GM21723 (cell line): ENCODE results near the gene C19orf33.

Experiments
- ATAC-seq: cut with Tn5 transposase; IDR thresholded peaks from one replicate; pipeline ENCODE4 v1.9.1; 2021; ENCODE audit warnings: mild to moderate bottlenecking, moderate library complexity; ENCODE audit not compliant: unreplicated experiment

The C19orf33 gene

GRCh38 chr19:38308006-38308766 is 4.1 kb downstream of the C19orf33 start:
- no peak for ATAC-seq

DNA sequence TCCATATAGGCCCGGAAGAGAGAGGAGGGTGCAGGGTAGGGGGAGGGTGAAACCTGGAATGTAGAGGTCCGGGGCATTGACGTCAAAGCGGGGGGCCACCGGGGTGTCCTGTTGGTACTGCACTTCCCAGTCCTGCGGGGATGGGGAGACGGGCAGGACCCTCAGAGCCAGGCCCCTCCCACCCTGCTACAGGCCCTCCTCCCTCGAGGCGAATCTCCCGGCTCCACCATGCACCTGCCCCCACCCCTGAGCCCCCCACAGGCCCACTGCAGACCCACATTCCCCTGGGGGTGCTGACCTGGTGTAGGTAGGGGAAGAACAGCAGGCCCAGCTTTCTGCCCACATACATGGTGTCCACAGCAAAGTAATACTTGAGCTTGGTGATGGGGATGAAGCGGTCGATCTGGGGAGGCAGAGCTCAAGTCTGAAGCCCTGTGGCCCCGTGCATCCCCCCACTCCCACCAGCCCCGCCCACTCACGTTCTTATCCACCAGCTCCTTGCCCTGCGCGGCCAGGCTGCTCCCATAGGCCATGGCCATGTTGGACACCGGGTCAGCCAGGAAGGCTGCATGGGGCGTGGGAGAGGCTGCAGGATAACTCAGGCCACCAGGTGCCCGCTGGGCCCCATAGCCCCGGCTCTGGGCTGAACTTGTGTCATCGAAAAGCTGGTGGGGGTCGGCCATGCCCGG is 5.0 kb downstream of the C19orf33 start:
- no peak for ATAC-seq

DNA sequence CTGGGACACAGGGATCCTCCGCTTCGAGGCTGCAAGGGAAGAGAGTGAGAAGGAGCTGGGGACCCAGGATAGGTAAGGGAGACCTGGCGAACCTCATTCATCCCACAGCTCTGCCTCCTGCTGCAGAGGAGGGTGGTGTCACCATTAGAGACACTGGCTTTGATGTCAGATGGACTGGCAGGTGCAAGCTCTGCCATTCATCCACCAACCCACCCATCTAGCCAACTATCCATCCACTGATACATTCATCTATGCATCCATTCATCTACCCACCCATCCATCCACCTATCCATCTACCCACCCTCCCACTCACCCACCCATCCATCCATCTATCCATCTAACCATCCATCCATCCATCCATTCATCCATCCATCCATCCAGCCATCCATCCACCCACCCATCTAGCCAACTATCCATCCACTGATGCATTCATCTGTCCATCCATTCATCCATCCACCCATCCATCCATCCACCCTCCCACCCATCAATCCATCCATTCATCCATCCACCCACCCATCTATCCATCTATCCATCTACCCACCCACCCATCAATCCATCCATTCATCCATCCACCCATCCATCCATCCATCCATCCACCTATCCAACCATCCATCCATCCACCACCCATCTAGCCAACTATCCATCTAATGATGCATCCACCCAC is 5.7 kb downstream of the C19orf33 start:
- ATAC-seq, result no peak

GRCh38 chr19:38310279-38310670 is 6.2 kb downstream of the C19orf33 start:
- no peak for ATAC-seq

DNA sequence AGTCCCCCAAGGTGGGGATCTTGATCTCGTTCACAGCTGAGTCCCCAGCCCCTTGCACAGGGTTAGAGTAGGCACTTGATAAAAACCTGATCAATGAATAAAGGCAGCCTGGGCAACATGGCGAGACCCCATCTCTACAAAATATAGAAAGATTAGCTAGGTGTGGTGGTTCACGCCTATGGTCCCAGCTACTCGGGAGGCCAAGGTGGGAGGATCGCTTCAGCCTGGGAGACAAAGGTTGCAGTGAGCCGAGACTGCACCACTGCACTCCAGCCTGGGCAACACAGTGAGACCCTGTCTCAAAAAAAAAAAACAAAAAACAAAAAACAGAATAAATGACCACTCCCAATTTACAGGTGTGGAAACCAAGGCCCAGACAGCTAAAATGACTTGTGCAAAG is 6.9 kb downstream of the C19orf33 start:
- ATAC-seq, result no peak

DNA sequence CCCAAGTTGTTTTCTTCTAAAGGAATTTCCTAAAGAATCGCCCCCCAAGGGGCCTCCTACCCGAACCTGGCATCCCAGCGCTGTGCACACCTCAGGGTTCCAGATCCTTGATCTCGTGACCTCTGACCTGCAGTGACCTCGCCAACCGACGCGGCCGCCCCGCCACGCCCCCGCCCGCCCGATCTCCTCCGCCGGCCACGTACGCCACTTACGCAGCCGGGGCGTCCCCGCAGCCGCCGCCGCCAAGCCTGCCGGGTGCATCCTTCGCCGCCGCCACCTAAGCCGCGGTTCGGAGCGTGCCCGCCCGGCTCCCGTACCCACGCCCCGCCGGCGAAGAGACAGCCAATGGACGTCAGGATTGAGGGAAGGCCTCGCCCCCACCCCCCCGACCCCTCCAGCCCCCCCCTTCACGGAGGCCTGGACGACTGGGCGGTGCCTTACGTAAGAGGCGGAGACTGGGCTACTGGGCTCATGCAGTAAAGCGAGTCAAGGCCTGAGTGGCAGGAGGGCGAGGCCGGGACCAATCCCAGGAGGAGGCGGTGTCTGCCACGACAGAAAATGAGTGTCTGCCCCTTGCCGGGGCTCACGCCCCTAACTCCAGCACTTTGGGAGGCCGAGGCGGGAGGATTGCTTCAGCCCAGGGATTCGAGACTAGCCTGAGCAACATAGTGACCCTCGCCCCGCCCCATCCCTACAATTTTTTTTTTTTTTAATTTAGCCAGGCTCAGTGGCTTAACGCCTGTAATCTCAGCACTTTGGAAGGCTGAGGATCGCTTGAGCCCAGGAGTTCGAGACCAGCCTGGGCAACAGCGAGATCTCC is 11.8 kb downstream of the C19orf33 start, which contains the start of gene YIF1B:
YIF1B (minus strand) TSS at position 291 of the 820 bp plus-strand sequence; CDS start at position 261, 30 bp downstream.
- peak; percentile 81 for ATAC-seq

- ATAC-seq, result peak; percentile 6
These were observed 12.5 kb downstream of the C19orf33 start for GRCh38 chr19:38316477-38317067.

- ATAC-seq, result no peak
These were observed 13.1 kb downstream of the C19orf33 start for GRCh38 chr19:38317104-38317612.

DNA sequence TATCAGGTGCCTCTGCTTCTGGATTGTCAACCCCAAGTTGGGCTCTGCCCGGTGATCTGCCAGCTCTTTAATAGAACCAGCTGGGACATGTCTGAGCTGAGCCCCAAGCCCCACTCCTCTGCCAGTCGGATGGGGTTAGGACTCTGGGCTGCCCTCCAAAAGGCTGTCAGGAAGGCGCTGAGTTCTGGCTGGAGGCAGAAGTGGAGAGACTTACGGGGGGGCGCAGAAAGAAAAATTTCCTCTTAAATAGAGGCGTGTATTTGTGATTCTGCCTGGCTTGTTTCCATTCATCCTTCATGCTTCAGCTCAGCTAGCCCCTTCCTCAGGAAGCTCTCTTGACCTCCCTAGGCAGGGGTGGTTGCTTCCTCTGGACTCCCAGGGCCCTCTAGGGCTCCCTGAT is 14.6 kb downstream of the C19orf33 start:
- no peak for ATAC-seq

DNA sequence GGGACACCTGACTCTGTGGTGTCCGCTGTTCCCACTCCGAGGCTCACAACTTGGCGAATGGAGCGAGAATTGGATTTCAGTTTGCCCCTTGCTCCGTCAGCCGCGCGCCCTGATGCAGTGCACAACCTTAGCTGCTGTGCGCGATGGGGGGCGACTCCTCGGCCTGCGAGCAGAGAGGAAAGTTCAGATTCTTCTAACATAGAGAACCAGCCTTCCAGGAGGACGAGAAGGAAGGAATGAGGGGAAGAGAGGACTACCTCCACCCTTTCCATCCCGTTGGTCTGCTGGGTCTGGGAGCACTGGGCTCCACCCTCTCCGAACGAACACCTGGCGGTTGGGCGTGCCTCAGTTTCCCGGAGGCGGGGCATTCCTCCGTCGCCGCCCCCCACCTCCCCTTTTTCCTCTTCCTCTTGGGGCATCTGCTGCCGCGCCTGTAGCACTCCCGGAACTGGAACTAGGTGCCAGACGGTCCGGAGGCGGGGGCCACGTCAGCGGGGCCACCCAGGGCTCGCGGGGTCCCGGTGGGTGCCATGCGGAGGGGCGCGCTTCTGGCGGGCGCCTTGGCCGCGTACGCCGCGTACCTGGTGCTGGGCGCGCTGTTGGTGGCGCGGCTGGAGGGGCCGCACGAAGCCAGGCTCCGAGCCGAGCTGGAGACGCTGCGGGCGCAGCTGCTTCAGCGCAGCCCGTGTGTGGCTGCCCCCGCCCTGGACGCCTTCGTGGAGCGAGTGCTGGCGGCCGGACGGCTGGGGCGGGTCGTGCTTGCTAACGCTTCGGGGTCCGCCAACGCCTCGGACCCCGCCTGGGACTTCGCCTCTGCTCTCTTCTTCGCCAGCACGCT is 15.6 kb downstream of the C19orf33 start, which contains the start of gene KCNK6:
KCNK6 (plus strand) TSS at position 425 of the 838 bp plus-strand sequence; CDS start at position 531, 106 bp downstream.
- ATAC-seq, result no peak

DNA sequence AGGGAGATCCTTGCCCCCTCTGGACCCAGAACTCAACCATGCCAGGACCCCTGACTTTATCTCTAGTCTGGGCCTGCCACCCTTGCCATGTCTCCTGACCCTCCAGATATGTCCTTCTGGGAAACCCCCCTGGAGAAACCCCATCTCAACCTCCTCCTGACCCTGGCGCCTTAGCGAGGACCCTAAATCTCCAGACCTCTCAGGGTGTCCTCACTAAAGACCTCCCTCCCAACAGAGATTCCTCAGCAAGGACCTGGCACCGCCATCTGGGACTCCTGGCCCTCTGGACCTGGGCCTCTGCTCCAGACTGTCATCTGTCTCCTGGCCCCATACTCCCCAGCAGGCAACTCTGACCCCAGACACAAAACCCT is 16.9 kb downstream of the C19orf33 start:
- ATAC-seq, result no peak

GRCh38 chr19:38321646-38322196 is 17.7 kb downstream of the C19orf33 start:
- no peak for ATAC-seq

DNA sequence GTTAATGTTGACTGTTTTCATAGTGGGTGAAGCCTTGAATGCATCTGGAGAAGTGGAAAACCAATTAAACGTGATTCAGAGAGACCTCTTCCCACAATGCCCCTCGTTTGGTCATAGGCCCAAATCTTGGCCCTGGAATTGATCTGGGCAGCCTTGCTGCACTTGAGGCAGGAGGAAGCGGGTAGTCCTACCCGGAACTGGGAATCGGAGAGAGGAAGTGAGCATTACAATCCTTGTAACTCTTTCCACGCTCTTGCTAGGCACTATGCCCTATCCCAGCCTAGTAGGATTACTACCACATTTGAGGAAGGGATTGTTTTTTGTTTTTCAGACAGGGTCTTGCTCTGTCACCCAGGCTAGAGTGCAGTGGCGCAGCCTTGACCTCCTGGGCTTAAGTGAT is 19.2 kb downstream of the C19orf33 start:
- ATAC-seq, result no peak

DNA sequence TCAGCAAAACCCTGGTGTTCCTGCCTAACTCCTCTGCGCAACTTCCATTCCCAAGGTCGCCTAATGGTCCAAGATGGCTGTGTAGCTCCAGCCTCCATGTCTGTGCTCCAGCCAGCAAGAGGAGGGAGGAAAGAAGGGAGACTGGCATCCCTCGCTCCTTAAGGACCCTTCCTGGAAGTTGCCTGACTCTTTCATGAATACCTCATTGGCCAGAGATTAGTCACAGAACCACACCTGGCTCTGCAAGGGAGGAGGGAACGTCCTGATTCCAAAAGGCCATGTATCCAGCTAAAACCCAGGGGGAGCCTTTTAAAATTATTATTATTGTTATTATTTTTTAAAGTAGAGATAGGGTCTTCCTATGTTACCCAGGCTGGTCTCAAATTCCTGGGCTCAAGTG is 20.4 kb downstream of the C19orf33 start:
- no peak for ATAC-seq

DNA sequence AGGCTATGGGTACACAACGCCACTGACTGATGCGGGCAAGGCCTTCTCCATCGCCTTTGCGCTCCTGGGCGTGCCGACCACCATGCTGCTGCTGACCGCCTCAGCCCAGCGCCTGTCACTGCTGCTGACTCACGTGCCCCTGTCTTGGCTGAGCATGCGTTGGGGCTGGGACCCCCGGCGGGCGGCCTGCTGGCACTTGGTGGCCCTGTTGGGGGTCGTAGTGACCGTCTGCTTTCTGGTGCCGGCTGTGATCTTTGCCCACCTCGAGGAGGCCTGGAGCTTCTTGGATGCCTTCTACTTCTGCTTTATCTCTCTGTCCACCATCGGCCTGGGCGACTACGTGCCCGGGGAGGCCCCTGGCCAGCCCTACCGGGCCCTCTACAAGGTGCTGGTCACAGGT is 22.5 kb downstream of the C19orf33 start:
- ATAC-seq, result no peak

GRCh38 chr19:38329651-38330050 is 25.6 kb downstream of the C19orf33 start:
- no peak for ATAC-seq

GRCh38 chr19:38331728-38332127 is 27.7 kb downstream of the C19orf33 start:
- no peak for ATAC-seq

DNA sequence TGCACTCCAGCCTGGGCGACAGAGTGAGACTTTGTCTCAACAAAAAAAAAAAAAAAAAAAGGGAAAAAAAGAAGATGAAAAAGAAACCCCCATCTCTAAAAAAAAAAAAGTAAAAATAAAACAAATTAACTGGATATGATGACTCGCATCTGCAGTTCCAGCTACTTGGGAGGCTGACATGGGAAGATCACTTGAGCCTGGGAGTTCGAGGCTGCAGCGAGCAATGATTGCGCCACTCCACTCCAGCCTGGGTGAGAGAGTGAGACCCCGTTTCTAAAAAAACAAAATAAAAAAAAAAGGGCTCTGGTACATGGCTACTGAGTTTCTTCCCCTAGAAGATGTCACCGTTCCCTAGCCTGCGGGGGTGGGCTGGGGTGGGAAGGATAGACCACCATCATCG is 29.2 kb downstream of the C19orf33 start:
- no peak for ATAC-seq
